ENCODE data around the gene TPD52L1. TPM values are rescaled to one million over a fixed set of nuclear protein-coding genes. Genes with fewer than 3 reads are reported as not detected.

Gene TPD52L1
- total RNA-seq, 6 experiments from 2014 or later, result 36.8 to 119 (median 47.7) TPM

GRCh38 chr6:125167579-125167978 lies 14.0 kb downstream of the TPD52L1 start:
- peaks cover 0 to 11% (median 0%) of the 10 kb centered on the region in 4 donors for H3K4me1 ChIP-seq
- TF ChIP-seq, protein P1, sequence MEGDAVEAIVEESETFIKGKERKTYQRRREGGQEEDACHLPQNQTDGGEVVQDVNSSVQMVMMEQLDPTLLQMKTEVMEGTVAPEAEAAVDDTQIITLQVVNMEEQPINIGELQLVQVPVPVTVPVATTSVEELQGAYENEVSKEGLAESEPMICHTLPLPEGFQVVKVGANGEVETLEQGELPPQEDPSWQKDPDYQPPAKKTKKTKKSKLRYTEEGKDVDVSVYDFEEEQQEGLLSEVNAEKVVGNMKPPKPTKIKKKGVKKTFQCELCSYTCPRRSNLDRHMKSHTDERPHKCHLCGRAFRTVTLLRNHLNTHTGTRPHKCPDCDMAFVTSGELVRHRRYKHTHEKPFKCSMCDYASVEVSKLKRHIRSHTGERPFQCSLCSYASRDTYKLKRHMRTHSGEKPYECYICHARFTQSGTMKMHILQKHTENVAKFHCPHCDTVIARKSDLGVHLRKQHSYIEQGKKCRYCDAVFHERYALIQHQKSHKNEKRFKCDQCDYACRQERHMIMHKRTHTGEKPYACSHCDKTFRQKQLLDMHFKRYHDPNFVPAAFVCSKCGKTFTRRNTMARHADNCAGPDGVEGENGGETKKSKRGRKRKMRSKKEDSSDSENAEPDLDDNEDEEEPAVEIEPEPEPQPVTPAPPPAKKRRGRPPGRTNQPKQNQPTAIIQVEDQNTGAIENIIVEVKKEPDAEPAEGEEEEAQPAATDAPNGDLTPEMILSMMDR (IDR thresholded peaks at IDR 0.05), result no peak
- TF ChIP-seq POLR2A (IDR thresholded peaks at IDR 0.05), result no peak
- ATAC-seq (no peak), DNase-seq (no peak)
- no peaks in the 10 kb centered on the region for H3K9me3 ChIP-seq
- intact Hi-C loops (cut with DNase I), result no loop called here
- no peak overlapping the region for H3K27ac ChIP-seq
- H3K27me3 ChIP-seq, result no peaks in the 10 kb centered on the region
- H3K36me3 ChIP-seq, result no peaks in the 10 kb centered on the region
- H3K4me3 ChIP-seq, result no peak overlapping the region
- 86% methylated on average over 2 of the region's 2 CpGs for WGBS (ENCODE audit: insufficient coverage, low coverage, low lambda C conversion rate, missing lambda C conversion rate)

GRCh38 chr6:125169058-125169457 lies 15.5 kb downstream of the TPD52L1 start:
- H3K36me3 ChIP-seq, result no peaks in the 10 kb centered on the region
- no peak for TF ChIP-seq POLR2A (IDR thresholded peaks at IDR 0.05)
- TF ChIP-seq, protein P1 (IDR thresholded peaks at IDR 0.05), result no peak
- peaks cover 0 to 11% (median under 1%) of the 10 kb centered on the region in 4 donors for H3K4me1 ChIP-seq
- no peaks in the 10 kb centered on the region for H3K27me3 ChIP-seq
- H3K4me3 ChIP-seq, result no peak overlapping the region
- no peak overlapping the region for H3K27ac ChIP-seq
- no peaks in the 10 kb centered on the region for H3K9me3 ChIP-seq
- 60% methylated on average over 3 of the region's 3 CpGs for WGBS (ENCODE audit: insufficient coverage, low coverage, low lambda C conversion rate, missing lambda C conversion rate)
- ATAC-seq (peak in 3 of 4 donors; percentile 34 to 75 (median 48)), DNase-seq (no peak)
- intact Hi-C loops (cut with DNase I), result no loop called here

DNA sequence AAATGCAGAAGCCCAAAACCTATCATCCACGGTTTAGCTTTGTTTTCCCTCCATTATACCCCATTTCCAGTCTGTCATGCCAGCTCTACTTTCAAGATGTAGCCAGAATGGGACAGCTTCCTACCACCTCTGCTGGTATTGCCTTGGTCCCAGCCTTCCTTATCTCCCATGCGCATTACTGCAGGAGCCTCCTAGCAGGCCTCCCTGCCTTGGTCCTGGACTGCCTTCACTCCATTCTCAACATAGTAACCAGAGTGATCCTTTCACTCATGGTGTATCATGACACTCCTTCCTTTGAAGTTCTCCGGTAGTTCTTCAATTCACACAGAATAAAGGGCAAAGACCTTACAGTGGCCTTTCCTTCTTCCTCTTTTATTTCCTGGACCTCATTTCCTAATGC lies 15.9 kb downstream of the TPD52L1 start:
- WGBS (ENCODE audit: insufficient coverage, low coverage, low lambda C conversion rate, missing lambda C conversion rate), result 87% methylated on average over 3 of the region's 3 CpGs
- Histone ChIP-seq H3K36me3 (no peaks in the 10 kb centered on the region), H3K4me1 (peaks cover 0 to 11% (median 3%) of the 10 kb centered on the region in 4 donors), H3K9me3 (no peaks in the 10 kb centered on the region), H3K4me3 (no peak overlapping the region), H3K27ac (no peak overlapping the region), H3K27me3 (no peaks in the 10 kb centered on the region)
- DNase-seq, result no peak
- ATAC-seq, result no peak
- intact Hi-C loops (cut with DNase I), result no loop called here
- TF ChIP-seq POLR2A (IDR thresholded peaks at IDR 0.05), result no peak
- TF ChIP-seq, protein P1 (IDR thresholded peaks at IDR 0.05), result no peak

DNA sequence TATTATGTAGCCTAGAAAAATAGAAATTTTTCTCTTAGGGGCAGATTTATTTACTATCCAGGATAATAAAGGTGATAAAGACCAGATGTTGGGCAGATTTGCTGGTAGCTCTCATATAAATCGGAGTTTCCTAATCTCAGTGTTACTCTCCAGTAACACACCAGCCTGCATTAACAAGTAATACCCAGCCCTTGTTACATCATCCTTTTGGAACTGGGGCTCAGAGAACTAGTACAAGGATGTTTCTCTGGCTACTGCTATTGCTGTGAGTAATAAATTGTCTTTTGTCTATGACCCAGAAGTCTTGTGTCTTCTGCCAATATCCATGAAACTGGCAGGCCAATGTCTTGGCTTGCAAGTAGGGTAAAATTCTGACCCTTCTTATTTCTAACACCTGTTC lies 16.8 kb downstream of the TPD52L1 start:
- intact Hi-C loops (cut with DNase I), result no loop called here
- Histone ChIP-seq H3K27ac (no peak overlapping the region), H3K36me3 (no peaks in the 10 kb centered on the region), H3K27me3 (no peaks in the 10 kb centered on the region), H3K4me1 (peaks cover 0 to 14% (median 6%) of the 10 kb centered on the region in 4 donors), H3K9me3 (no peaks in the 10 kb centered on the region), H3K4me3 (no peak overlapping the region)
- no peak for DNase-seq
- TF ChIP-seq, protein P1 (IDR thresholded peaks at IDR 0.05), result no peak
- no peak for TF ChIP-seq POLR2A (IDR thresholded peaks at IDR 0.05)
- 43% methylated on average over 1 of the region's 1 CpG for WGBS (ENCODE audit: insufficient coverage, low coverage, low lambda C conversion rate, missing lambda C conversion rate)
- peak; percentile 45 to 68 (median 50) for ATAC-seq

All from right lobe of liver (tissue), 6 donors.